ENCODE measurements around the gene RASAL3.
"Not testable (repeated sequence)": the region's sequence is repeated elsewhere in the genome, so short reads cannot be mapped to it uniquely, and the experiment has no call there.

RASAL3 gene

DNA sequence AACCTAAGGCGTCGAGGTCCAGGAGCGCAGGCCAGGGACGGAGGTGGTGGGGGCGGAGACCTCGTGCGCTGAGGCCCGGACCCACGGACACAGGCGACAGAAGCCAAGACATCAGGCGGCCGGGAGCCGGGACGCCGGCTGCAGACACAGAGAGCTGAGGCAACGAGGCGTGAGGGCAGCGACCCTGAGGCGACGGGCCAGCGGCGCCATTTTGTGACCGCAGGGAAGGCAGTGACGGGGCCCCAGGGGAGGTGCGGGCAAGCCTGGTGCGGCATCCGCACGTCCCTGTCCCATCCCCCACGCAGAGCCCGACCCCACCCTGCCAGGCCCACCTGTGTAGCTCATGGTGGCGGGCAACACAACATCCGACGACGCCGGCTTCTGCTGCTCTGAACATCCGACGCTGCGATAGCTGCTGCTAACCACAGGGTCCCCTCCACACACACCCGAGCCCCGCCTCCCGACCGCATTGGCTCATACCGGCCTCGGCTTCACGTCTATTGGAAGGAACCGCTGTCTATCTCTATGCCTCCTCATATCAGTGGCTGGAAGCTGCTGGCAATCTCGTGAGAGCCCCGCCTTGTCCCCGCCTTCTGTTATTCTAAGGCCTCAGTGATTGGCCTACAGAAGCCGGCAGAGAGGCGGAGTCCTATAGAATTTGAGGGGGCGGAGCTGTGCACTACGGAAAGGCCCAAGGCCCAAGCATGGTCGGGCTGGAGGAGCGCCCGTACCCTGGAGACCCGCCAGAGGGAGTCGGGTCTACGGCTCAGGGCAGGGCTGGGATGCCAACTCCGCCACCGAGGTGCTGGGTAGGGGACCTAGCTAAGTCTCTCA is 45.5 kb downstream of the RASAL3 start, which contains the start of gene AKAP8L:
TSS of gene AKAP8L (minus strand) at position 410 of the 834 bp plus-strand sequence. CDS start at position 345, 65 bp downstream.
- FAIRE-seq = peak; percentile 84

GRCh38 chr19:15418231-15418578 is 46.1 kb downstream of the RASAL3 start:
- no peak for FAIRE-seq

DNA sequence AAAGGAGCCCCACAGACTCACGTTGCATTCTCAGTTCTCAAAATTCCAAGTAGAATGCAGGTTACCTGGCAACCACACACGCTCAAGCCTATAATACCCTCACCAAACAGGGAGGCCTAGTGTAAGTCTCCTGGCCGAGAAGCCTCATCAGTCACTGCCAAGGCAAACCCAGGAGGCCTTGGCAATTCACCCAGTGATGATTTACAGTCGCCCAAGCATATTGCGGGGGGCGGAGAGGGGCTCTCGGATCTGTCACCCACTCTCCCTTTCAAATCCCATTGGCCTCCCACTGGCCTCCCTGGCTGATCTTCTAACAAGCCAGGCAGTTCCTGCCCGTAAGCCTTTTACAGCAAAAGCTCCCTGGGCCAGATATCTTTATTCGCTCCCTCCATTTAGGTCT is 46.6 kb downstream of the RASAL3 start:
- FAIRE-seq = no peak

GRCh38 chr19:15412832-15413231 is 51.5 kb downstream of the RASAL3 start:
- FAIRE-seq = no peak

GRCh38 chr19:15411351-15411750 is 53.0 kb downstream of the RASAL3 start:
- FAIRE-seq = not testable (repeated sequence)

DNA sequence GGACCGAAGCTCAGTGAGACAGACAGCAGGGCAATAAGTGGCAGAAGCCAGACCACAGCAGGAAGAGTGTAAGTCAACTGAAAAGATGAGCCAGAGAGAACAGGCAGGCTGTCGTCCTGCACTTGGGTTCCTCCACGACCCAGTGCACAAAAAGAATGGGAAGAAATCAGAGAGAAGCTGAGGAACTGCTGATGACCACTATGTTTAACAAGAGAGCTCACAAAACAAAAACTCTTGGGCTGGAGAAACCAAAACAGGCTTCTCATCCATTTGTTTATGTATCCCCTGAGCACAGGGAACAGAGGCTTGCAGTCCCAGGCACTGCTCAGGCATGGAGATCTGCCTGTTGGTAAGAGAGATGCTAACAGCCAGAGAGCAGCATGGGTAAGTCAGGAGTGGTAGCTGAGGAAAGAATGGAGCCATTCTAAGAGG is 59.5 kb downstream of the RASAL3 start:
- FAIRE-seq = no peak

DNA sequence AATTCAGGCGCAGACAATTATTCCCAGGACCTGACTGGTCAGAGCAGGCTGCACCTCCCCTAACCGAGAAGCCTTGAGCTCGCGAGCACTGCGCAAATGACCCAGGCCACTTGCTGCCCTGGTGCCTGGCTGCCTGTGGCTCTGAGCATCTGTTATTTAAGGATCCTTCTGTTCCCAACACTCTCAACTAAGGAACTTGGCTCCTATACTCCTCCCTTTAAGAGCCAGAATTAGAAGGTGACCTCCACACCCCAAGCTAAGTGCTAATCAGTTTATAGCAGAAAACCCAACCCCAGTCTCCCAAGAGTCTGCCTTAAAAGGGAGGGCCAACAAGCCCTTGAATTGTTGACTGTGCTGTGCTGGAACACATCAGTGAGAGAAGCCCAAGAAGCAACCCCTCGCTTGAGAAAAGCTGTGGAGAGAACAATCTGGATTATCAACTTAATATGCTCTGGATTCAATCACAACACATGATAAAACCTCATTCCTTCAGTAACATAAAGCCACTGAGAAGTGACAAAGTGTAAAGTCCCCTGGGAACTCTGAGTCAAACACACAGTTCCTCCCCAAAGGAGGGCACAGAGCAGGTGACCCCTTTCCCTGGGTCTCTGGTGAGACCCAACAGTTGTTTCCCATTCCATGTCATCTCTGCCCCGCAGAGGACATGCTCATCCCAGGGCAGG is 60.1 kb downstream of the RASAL3 start:
- no peak for FAIRE-seq

DNA sequence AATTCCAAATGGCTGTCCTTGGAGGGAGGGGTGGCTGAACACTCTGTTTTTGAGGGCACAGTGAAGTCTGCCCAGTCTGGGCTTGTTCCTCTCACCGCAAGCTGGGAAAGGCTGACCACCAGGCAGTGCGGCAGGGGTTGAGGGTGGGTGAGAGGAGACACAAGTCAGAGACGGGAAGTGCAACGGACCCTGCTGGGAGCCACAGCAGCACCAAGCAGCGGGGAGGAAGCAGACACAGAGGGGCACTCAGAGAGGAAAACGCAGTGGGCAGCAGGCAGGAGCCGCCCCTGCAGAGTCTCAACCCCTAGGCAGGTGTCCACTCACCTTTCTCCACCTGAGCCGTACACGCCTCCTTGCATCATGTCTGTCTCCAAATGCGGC is 61.2 kb downstream of the RASAL3 start:
- FAIRE-seq = no peak

DNA sequence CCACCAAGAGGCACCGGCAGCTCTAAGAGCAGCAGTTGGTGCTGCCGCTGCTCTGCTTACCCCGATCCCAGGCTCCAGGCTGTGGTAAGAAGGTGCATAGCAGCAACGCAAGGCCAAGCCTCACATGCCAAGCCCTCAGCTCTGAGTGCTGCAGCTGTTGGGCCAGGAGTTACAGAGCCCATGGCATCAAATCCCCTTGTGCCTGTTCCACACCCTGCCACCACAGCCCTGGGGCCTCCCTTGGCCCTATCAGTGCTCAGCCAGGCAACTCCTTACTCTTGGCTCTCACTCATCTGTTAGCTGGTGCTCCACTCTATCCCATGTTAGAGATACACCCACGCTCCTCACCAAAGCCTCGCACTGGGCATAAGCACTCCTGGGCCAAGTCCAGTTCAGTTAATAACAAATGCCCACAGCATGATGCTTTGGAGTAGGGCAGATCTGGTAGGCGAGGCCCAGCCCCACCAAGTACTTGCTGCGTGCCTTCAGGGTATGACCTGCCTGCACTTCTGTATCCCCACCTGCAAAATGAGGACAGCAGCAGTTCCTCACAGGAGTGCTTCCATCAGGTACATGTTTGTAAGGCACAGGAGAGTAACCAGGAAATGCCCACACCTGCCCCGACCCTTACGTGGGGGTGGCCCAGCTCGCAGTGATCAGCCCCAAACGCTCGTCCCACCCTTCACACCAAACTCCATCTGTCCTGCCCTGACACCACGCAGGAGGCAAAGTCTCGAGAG is 61.8 kb downstream of the RASAL3 start:
- FAIRE-seq = no peak

Measured in colon (tissue), 2 donors.